Measurements from ENCODE around the gene TEKT3.

The TEKT3 gene

DNA sequence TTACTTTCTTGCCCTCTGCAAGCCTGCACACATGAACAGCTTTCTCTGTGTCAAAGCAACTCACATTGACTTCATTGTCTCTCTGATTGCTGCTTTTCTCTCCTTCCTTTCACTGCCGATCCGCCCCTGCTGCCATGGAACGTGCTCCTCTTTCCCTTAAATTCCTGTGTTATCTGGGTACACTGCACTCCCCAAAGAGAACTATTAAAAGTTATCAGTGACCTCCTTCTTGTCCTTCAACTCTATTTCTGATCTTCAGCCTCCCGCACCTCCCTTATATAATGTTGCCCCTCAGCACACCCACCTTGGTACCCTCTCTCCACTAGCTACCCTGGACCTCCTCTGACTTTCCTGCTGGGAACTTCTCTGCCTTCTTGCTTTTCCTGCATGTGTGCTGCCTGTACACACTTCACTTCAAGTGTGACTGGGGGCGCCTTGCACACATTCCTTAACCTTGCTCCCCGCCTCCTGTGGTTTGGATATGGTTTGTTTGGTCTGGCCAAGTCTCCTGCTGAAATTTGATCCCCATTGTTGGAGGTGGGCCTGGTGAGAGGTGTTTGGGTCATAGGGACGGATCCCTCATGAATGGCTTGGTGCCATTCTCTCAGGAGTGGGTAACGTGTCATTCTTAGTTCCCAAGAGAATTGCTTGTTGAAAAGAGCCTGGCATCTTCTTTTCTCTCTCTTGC is 49.6 kb downstream of the TEKT3 start:
- H3K4me3 ChIP-seq (ENCODE audit: low read length): no peak overlapping the region
- TF ChIP-seq ZNF274 (IDR thresholded peaks at IDR 0.05; ENCODE audit: low read depth, low read length): no peak

DNA sequence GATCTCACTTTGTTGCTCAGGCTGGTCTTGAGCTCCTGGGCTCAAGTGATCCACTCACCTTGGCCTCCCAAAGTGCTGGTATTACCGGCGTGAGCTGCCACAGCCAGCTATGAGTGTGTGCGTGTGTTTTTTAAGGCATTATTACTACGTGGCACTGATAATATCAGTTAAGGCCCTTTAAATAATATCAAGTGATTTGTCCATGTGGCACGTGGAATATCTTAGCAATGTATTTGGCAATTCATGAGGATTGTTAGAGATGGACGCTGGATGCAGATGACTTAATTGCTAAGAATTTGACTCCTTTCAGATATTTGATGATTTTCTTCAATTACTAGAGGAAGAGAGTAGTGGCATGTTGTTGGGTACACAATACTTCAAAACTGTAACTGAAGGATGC is 50.8 kb downstream of the TEKT3 start:
- TF ChIP-seq ZNF274 (IDR thresholded peaks at IDR 0.05; ENCODE audit: low read depth, low read length): no peak
- no peak overlapping the region for H3K4me3 ChIP-seq (ENCODE audit: low read length)

DNA sequence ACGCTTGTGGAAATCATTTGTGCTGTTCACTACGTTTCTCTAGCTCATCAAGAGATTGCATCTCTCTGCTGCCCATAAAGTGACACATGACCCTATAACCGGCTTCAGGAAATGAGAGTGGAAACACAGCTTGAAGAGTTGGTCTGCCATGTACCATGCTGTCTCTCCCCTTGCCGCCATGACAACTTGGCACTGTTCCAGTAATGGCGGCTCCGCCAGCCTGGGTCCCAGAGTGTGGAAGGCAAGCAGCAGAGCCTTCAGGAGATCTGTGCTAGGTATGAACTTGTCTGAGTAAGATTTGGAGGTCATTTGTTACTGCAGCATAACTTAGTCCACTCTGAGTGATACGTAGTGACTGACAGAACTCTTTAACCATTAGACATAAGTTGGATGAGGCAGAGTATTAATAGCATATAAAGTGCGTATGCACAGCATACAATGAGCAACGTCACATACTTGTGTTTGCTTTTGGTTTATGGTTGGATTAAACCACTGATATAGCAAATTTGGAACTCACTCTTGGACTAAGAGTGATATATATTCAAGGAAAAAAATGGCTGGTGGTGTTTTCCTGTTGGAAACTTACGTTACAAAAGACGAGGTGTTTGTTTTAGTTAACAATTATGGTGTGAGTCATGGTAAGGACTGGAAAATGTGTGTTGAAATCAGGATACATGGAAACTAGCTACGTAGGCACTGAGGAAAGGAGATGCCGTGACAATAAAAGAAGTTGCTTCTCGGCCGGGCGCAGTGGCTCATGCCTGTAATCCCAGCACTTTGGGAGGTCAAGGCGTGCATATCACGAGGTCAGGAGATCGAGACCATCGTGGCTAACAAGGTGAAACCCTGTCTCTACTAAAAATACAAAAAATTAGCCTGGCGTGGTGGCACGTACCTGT is 51.9 kb downstream of the TEKT3 start:
- no peak for TF ChIP-seq ZNF274 (IDR thresholded peaks at IDR 0.05; ENCODE audit: low read depth, low read length)
- no peak overlapping the region for H3K4me3 ChIP-seq (ENCODE audit: low read length)

DNA sequence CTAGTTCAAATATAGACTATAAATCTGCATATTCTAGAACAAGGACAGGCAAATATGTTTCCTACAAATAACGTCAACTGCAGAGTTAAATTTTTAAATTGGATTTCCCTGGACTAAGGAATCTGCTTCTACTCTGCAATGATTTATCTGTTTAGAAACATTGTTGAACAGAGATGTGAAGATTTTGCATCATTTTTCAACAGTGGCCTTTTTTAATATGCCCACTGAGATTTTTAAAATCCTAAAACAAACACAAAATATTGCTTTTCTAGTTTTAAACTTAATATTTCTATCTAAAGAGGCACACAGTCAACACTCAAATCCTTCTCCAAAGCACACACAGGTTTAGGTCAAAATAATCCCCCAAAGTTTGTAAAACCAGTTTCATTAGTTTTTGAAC is 52.5 kb downstream of the TEKT3 start:
- H3K4me3 ChIP-seq (ENCODE audit: low read length): no peak overlapping the region
- TF ChIP-seq ZNF274 (IDR thresholded peaks at IDR 0.05; ENCODE audit: low read depth, low read length): no peak

DNA sequence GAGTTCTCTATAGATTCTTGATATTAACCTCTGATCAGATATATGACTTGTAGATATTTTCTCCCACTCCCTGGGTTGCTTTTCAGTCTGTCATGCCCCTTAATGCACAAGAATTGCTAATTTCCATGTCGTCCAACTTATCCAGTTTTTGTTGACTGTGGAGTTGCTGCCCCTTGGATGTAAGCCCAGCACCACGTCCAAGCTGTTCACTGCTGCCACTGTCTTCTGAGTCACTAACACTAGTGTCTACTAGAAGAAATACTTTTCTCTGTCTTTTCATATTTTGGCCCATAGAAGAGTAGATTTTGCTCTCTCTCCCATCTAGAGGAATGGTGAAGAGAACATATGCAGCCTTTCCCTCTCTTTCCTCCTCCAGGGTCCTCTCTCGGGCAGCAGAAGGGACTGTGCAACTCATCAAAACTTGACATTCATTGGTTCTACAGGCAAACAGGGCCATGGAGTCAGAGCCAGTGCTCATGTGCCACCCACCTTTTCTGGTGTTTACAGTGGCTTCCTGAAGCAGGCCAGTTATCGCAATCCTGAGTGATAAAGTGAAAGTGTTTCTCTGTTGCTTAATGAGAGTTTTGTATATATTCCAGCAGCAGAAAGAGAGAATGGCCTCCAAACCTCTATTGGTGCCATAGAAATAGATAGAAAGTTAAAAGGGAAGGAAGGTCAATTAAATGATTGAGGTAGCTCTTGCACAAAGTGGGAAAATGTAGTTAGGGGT is 53.7 kb downstream of the TEKT3 start:
- no peak for TF ChIP-seq ZNF274 (IDR thresholded peaks at IDR 0.05; ENCODE audit: low read depth, low read length)
- no peak overlapping the region for H3K4me3 ChIP-seq (ENCODE audit: low read length)

- no peak for TF ChIP-seq ZNF274 (IDR thresholded peaks at IDR 0.05; ENCODE audit: low read depth, low read length)
- H3K4me3 ChIP-seq (ENCODE audit: low read length): no peak overlapping the region
Observed at GRCh38 chr17:15285466-15285865, 55.9 kb downstream of the TEKT3 start.

DNA sequence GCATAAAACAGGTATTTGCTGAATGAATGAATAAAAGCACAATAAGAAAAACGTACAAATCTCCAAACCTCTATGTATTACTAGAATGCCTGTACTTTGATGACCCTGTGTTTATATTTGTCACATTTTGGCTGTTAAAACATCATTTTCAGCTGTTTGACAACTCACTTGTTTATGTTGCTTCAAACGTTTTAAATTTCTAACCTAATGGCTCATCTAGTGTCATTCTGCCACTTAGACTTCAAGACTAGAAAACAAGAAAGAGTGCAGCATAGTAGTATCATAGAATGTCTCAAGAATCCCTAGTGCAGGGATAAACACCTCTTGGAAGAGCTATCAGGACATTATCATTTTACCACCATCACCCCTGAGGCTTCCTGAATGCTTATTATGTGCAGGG is 56.9 kb downstream of the TEKT3 start:
- no peak for TF ChIP-seq ZNF274 (IDR thresholded peaks at IDR 0.05; ENCODE audit: low read depth, low read length)

GRCh38 chr17:15284107-15284506 is 57.3 kb downstream of the TEKT3 start:
- no peak overlapping the region for H3K4me3 ChIP-seq (ENCODE audit: low read length)
- no peak for TF ChIP-seq ZNF274 (IDR thresholded peaks at IDR 0.05; ENCODE audit: low read depth, low read length)

More for the DNA sequence above, 56.9 kb downstream of the TEKT3 start:
- H3K4me3 ChIP-seq (ENCODE audit: low read length): no peak overlapping the region

GRCh38 chr17:15281909-15282308 is 59.5 kb downstream of the TEKT3 start:
- H3K4me3 ChIP-seq (ENCODE audit: low read length): no peak overlapping the region
- TF ChIP-seq ZNF274 (IDR thresholded peaks at IDR 0.05; ENCODE audit: low read depth, low read length): no peak

DNA sequence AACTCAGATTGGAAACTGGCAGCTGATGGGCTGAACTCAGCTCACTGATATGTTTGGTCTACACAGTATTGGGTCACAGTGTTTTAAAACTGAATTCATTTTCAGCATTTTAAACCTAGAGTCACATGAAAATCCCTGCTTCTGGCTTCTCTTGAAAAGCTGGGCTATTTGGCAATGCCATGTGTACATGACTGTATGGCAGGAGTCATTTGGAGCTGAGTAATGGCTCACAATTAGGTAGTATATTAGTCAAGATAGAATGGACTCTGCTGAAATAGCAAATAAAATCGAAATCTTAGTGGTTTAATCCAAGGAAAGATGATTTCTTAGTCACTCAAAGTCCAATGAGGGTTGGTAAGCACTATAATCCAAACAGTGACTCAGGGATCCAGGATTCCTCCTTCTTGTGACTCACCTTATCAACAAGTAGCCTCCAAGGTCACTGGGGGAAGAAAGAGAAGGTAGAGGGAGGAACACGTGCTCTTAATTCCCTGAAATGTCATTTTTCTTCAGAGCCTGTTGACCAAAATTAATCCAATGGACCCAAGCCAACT is 62.4 kb downstream of the TEKT3 start:
- H3K4me3 ChIP-seq (ENCODE audit: low read length): no peak overlapping the region
- TF ChIP-seq ZNF274 (IDR thresholded peaks at IDR 0.05; ENCODE audit: low read depth, low read length): no peak

- no peak overlapping the region for H3K4me3 ChIP-seq (ENCODE audit: low read length)
- no peak for TF ChIP-seq ZNF274 (IDR thresholded peaks at IDR 0.05; ENCODE audit: low read depth, low read length)
Observed at GRCh38 chr17:15278380-15278779, 63.0 kb downstream of the TEKT3 start.

GRCh38 chr17:15274017-15274416 is 67.4 kb downstream of the TEKT3 start:
- no peak overlapping the region for H3K4me3 ChIP-seq (ENCODE audit: low read length)
- no peak for TF ChIP-seq ZNF274 (IDR thresholded peaks at IDR 0.05; ENCODE audit: low read depth, low read length)

- H3K4me3 ChIP-seq (ENCODE audit: low read length): no peak overlapping the region
- no peak for TF ChIP-seq ZNF274 (IDR thresholded peaks at IDR 0.05; ENCODE audit: low read depth, low read length)
Observed at GRCh38 chr17:15273141-15273793, 68.1 kb downstream of the TEKT3 start.

DNA sequence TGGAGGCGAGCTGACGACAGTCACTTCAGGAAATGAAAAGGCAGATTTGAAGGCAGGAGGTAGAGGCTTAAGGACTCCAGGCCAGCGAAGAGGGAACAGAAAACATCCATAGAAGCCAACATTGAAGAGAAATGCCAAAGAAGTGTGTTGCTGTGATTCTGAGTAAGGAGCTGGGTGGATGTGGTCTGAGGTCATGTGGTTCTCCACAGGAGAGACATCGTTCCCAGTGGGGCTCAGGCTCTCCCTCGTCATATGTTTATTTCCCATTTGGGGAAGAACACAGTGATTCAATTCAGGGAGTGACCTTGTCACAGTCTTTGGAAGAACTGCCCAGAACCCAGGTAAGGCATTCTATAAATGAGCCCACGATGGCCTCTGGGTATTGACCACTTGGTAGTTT is 69.7 kb downstream of the TEKT3 start:
- H3K4me3 ChIP-seq (ENCODE audit: low read length): no peak overlapping the region
- no peak for TF ChIP-seq ZNF274 (IDR thresholded peaks at IDR 0.05; ENCODE audit: low read depth, low read length)

Data from GM08714 (cell line).